ENCODE results near the gene CAPZA2. TPM values are rescaled to one million over a fixed set of nuclear protein-coding genes. Genes with fewer than 3 reads are reported as not detected.

CAPZA2 gene
- total and polyA plus RNA-seq, 10 of the 15 experiments (the other 5 are each of a cell fraction or from before 2014, with no cell fraction given) = 50.0 to 379 (median 117) TPM

DNA sequence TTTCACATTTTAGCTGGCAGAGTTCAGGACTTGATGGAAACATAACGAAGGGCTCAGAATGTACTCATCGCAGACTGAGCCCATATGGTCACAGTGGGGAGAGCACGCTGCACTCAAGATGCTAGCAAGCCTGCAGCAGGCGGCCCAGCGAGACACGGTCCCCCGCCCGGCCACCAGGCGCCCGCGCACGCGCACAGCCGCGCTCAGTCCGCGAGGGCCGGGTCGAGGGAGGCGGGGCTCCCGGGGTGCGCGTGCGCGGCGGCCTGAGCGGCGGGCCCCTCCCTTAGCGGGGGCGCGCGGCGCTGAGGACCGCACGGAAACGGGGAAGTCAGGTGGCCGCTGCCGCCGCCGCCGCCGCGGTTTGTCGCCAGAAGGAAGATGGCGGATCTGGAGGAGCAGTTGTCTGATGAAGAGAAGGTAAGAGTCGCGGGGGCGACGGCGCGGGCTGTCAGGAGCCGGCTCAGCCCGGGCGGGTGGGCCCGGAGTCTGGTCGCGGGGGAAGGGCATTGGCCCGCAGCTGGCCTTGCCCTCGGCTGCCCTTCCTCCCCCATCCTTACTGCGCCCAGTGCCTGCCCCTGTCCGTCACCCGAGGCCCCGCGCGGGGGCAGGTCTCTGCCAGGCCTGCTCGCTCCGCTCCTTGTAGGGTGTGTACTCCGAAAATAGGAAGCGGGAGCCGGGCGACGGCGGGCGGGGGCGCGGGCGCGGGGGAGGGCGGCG is at the start of gene CAPZA2 (continued):
- peak; percentile 50 to 82; a peak in 3 of 4 replicates for TF ChIP-seq BHLHE40 (IDR thresholded peaks at IDR 0.05; ENCODE audit: borderline replicate concordance in 1 of 2, low read depth in 2 of 2, low read length in 1 of 2)
- TF ChIP-seq, protein P1, sequence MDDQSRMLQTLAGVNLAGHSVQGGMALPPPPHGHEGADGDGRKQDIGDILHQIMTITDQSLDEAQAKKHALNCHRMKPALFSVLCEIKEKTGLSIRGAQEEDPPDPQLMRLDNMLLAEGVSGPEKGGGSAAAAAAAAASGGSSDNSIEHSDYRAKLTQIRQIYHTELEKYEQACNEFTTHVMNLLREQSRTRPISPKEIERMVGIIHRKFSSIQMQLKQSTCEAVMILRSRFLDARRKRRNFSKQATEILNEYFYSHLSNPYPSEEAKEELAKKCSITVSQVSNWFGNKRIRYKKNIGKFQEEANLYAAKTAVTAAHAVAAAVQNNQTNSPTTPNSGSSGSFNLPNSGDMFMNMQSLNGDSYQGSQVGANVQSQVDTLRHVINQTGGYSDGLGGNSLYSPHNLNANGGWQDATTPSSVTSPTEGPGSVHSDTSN (IDR thresholded peaks at IDR 0.05; ENCODE audit: insufficient replicate concordance, low read depth, low read length) = peak; percentile 68
- no peak for TF ChIP-seq HDAC6 (IDR thresholded peaks at IDR 0.05; ENCODE audit: unreplicated experiment)
- no peak for TF ChIP-seq MEF2A (IDR thresholded peaks at IDR 0.05; ENCODE audit: insufficient read depth, low read depth, low read length)
- peak; percentile 22; the same call in 1 of the 2 replicates for TF ChIP-seq SIN3A (IDR thresholded peaks at IDR 0.05; ENCODE audit: low read depth, low read length)
- TF ChIP-seq SMAD5 (IDR thresholded peaks at IDR 0.05; ENCODE audit: low read depth) = no peak
- TF ChIP-seq IRF5 (IDR thresholded peaks at IDR 0.05; ENCODE audit: borderline replicate concordance) = no peak
- TF ChIP-seq ZZZ3 (IDR thresholded peaks at IDR 0.05; ENCODE audit: control insufficient read depth, insufficient read length, low read depth) = no peak
- TF ChIP-seq RB1 (IDR thresholded peaks at IDR 0.05; ENCODE audit: borderline replicate concordance) = peak; percentile 71; the same call in 1 of the 2 replicates
- TF ChIP-seq BMI1 (IDR thresholded peaks at IDR 0.05; ENCODE audit: borderline replicate concordance) = no peak
- no peak for TF ChIP-seq CBX3 (IDR thresholded peaks at IDR 0.05; ENCODE audit: borderline replicate concordance, low read depth)
- no peak for TF ChIP-seq ZNF592 (IDR thresholded peaks at IDR 0.05)
- TF ChIP-seq KLF5 (IDR thresholded peaks at IDR 0.05; ENCODE audit: partially characterized antibody) = peak; percentile 35
- TF ChIP-seq POLR2AphosphoS2 (IDR thresholded peaks at IDR 0.05; ENCODE audit: low read depth, low read length) = peak; percentile 78
- TF ChIP-seq GABPA (IDR thresholded peaks at IDR 0.05; ENCODE audit: low read depth) = no peak
- 0 out of 2 replicates have a peak, but pooled peaks have one; percentile 32 for TF ChIP-seq ASH2L (IDR thresholded peaks at IDR 0.05; ENCODE audit: borderline replicate concordance, low read depth)
- TF ChIP-seq YY1 (IDR thresholded peaks at IDR 0.05; ENCODE audit: low read depth, low read length) = peak; percentile 97
- TF ChIP-seq EGR1 (IDR thresholded peaks at IDR 0.05; ENCODE audit: borderline replicate concordance in 1 of 2, low read depth in 2 of 2, low read length in 2 of 2) = peak in 1 of 2 experiments; percentile 89; a peak in 2 of 3 replicates
- TF ChIP-seq CEBPZ (IDR thresholded peaks at IDR 0.05; ENCODE audit: low read depth, low read length) = no peak

Data from GM12878 (cell line).